KOPT-K1 (cell line): ENCODE data around the gene CX3CL1.

Experiments
- H3K27ac ChIP-seq: fragments of 200-600 bp; sonication (generic); 2 replicates; pipeline ENCODE4 v1.5.1; 2016; ENCODE audit warnings: antibody characterized with exemption, mild to moderate bottlenecking, low read depth, low read length; ENCODE audit not compliant: poor library complexity, severe bottlenecking
- H3K36me3 ChIP-seq: fragments of 200-600 bp; sonication (generic); 2 replicates; pipeline ENCODE4 v1.5.1; 2017; ENCODE audit warnings: antibody characterized with exemption, mild to moderate bottlenecking, low read length, moderate library complexity; ENCODE audit not compliant: insufficient read depth
- H3K9me3 ChIP-seq: fragments of 200-600 bp; sonication (generic); 2 replicates; pipeline ENCODE4 v1.5.1; 2017; ENCODE audit warnings: antibody characterized with exemption, low read length, mild to moderate bottlenecking; ENCODE audit not compliant: insufficient read depth, poor library complexity, severe bottlenecking

CX3CL1 gene

DNA sequence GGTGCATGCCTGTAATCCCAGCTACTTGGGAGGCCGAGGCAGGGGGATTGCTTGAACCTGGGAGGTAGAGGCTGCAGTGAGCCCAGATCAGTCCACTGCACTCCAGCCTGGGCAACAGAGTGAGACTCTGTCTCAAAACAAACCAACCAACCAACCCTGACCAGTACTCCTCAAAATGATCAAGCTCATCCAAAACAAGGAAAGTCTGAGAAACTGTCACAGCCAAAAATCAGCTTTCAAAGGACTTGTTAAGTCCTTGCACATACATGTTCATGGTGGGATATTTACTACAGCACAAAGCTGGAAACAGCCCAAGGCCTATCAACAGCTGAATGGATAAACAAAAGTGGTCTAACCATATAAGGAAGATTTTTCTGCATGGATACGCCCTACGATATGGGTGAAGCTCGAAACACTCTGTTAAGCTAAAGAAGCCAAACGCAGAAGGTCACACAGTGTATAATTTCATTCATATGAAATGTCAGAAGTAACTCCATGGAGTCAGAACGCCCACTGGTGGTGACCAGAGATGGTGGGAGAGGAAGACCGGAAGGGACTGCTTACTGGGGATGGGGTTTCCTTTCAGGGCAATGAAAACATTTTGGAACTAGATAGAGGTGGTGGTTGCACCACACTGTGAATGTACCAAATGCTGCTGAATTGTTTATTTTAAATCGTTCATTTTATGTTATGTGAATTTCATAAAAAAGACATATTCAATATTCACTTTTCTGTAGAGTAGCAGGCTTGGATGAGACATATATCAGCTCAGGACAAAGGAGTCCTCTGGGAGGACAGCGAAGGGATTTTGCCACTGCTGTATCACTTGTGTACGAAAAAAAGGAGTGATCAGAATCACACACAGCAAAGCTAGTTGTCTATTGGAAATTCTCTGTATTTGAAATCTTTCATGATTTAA lies 50.0 kb downstream of the CX3CL1 start:
- no peaks in the 10 kb centered on the region for H3K9me3 ChIP-seq
- H3K36me3 ChIP-seq, result peaks cover 8% of the 10 kb centered on the region; the same call in 1 of the 2 replicates
- no peak overlapping the region for H3K27ac ChIP-seq

GRCh38 chr16:57423152-57423551 lies 50.9 kb downstream of the CX3CL1 start:
- Histone ChIP-seq H3K9me3 (no peaks in the 10 kb centered on the region), H3K36me3 (peaks cover 17% of the 10 kb centered on the region), H3K27ac (no peak overlapping the region)

DNA sequence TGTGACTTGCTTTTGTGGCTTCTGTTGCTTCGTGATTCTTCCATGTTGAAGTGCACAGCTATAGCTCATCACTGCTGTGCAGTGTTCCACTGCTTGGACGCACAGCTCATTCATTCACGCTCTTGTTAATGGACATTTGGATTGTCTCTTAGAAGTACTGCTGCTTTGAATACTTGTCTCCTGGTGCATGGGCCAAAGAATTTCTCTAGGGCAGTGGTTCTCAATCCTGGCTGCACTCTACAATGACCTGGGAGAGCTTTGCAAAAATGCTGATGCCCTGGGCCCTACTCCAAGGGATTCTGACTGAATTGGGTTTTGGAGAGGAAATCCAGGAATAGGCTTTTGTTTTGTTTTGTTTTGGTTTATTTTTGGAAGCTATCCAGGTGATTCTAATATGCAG lies 52.3 kb downstream of the CX3CL1 start:
- H3K27ac ChIP-seq, result no peak overlapping the region
- no peaks in the 10 kb centered on the region for H3K9me3 ChIP-seq
- peaks cover 29% of the 10 kb centered on the region for H3K36me3 ChIP-seq

GRCh38 chr16:57426356-57426755 lies 54.1 kb downstream of the CX3CL1 start:
- H3K9me3 ChIP-seq, result no peaks in the 10 kb centered on the region
- H3K27ac ChIP-seq, result no peak overlapping the region
- peaks cover 47% of the 10 kb centered on the region for H3K36me3 ChIP-seq

DNA sequence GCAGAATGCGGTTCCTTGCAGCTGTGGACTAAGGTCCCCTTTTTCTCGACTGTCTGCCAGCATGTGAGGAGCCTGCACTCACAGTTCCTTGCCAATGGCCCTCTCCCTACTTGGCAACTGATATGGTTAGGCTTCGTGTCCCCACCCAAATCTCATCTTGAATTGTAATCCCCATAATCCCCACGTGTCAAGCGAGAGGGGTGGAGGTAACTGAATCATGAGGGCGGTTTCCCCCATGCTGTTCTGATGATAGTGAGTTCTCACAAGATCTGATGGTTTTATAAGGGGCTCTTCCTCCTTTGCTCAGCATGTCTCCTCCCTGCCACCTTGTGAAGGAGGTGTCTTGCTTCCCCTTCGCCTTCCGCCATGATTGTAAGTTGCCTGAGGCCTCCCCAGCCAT lies 55.0 kb downstream of the CX3CL1 start:
- Histone ChIP-seq H3K27ac (no peak overlapping the region), H3K9me3 (no peaks in the 10 kb centered on the region), H3K36me3 (peaks cover 56% of the 10 kb centered on the region)

- H3K27ac ChIP-seq, result no peak overlapping the region
- no peaks in the 10 kb centered on the region for H3K9me3 ChIP-seq
- H3K36me3 ChIP-seq, result peaks cover 61% of the 10 kb centered on the region
These were observed 55.5 kb downstream of the CX3CL1 start for GRCh38 chr16:57427824-57428223.

- no peak overlapping the region for H3K27ac ChIP-seq
- peaks cover 93% of the 10 kb centered on the region for H3K36me3 ChIP-seq
- H3K9me3 ChIP-seq, result no peaks in the 10 kb centered on the region
These were observed 58.7 kb downstream of the CX3CL1 start for GRCh38 chr16:57430955-57431354.

GRCh38 chr16:57432505-57432904 lies 60.2 kb downstream of the CX3CL1 start:
- Histone ChIP-seq H3K9me3 (no peaks in the 10 kb centered on the region), H3K36me3 (peaks cover 97% of the 10 kb centered on the region), H3K27ac (no peak overlapping the region)

DNA sequence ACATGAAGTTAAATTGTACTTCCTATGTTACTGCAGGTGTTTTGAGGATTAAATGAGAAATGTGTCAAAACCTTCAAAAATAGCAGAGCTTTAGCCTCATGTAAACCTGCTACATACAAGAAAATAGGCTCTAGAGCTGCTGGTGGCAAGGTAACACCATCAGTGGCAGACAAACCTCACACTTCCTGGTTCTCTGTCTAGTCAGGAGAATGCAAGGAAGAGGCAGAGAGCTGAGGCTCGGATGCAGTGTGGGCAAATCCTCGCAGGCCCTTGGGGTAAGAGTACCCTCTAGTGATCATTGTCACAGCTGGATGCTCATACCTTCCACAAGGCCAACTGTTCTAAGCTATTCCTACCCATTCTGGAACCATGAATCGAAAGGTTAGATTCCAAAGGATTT lies 60.7 kb downstream of the CX3CL1 start:
- no peaks in the 10 kb centered on the region for H3K9me3 ChIP-seq
- H3K27ac ChIP-seq, result no peak overlapping the region
- H3K36me3 ChIP-seq, result peaks cover 97% of the 10 kb centered on the region

- no peaks in the 10 kb centered on the region for H3K9me3 ChIP-seq
- peaks cover 97% of the 10 kb centered on the region for H3K36me3 ChIP-seq
- H3K27ac ChIP-seq, result no peak overlapping the region
These were observed 61.7 kb downstream of the CX3CL1 start for GRCh38 chr16:57434003-57434402.
